HEK293 (cell line): ENCODE data around the gene ZFP3.
"Not testable (repeated sequence)": the region's sequence is repeated elsewhere in the genome, so short reads cannot be mapped to it uniquely, and the experiment has no call there.

Experiments
- CTCF ChIA-PET: fragments of 350-600 bp; formaldehyde crosslinking; extraction: SDS; loops from one replicate; lab custom pipeline; 2021; ENCODE audit warnings: antibody characterized with exemption; lab: Yijun Ruan, JAX
- POLR2A ChIA-PET: fragments of 300-600 bp; formaldehyde crosslinking; extraction: SDS; loops from one replicate; lab custom pipeline; 2020; ENCODE audit warnings: antibody characterized with exemption, inconsistent platforms; lab: Yijun Ruan, JAX
- H3K27ac ChIP-seq: fragments of 200-500 bp; sonication (Bioruptor generic); 2 replicates; pipeline ENCODE4 v1.5.1; 2014; ENCODE audit warnings: low read depth, low read length, control low read depth, inconsistent platforms; ENCODE audit errors: extremely low read depth
- H3K36me3 ChIP-seq, 2 experiments: fragments of 200-500 bp in 1 of 2; sonication (Bioruptor generic) in 1 of 2; 1 replicate in 1 of 2; 2 replicates in 1 of 2; pipeline ENCODE4 v1.5.1; 2014 to 2017; ENCODE audit warnings: inconsistent platforms in 2 of 2, low read length in 2 of 2; ENCODE audit not compliant: control insufficient read depth in 2 of 2, insufficient read depth in 1 of 2
- H3K4me1 ChIP-seq: fragments of 200-500 bp; sonication (Bioruptor generic); 2 replicates; pipeline ENCODE4 v1.5.1; 2014; ENCODE audit warnings: mild to moderate bottlenecking, low read length, inconsistent platforms; ENCODE audit not compliant: control insufficient read depth, insufficient read depth
- H3K4me3 ChIP-seq: 2 replicates; pipeline ENCODE4 v1.5.1; 2011; ENCODE audit warnings: low read depth, mild to moderate bottlenecking, control low read depth, low read length, moderate library complexity
- H3K9me3 ChIP-seq: fragments of 200-500 bp; sonication (Bioruptor generic); 2 replicates; pipeline ENCODE4 v1.5.1; 2014; ENCODE audit warnings: low read depth, low read length, inconsistent platforms; ENCODE audit not compliant: control insufficient read depth, insufficient read depth
- ELK4 ChIP-seq: IDR thresholded peaks from 2 replicates; pipeline ENCODE4 v1.6.1; 2011; ENCODE audit warnings: mild to moderate bottlenecking, low read depth, low read length, borderline replicate concordance
- GLI2 ChIP-seq: fragments of 450-650 bp; formaldehyde crosslinking; IDR thresholded peaks from 2 replicates; pipeline ENCODE4; 2017; ENCODE audit warnings: missing biosample characterization, missing genetic modification characterization, low read depth, borderline replicate concordance
- GLIS1 ChIP-seq: fragments of 450-650 bp; formaldehyde crosslinking; IDR thresholded peaks from 2 replicates; pipeline ENCODE4 v1.5.1; 2016; ENCODE audit warnings: missing biosample characterization, missing genetic modification characterization
- HOXD13 ChIP-seq: sonication (generic); formaldehyde crosslinking; IDR thresholded peaks from 2 replicates; pipeline ENCODE4 v1.8.0; 2022; ENCODE audit warnings: missing genetic modification reagents, borderline replicate concordance
- KLF10 ChIP-seq: fragments of 450-650 bp; IDR thresholded peaks from 2 replicates; pipeline ENCODE4 v1.5.1; 2018; ENCODE audit warnings: missing biosample characterization, mild to moderate bottlenecking, missing genetic modification characterization
- KLF8 ChIP-seq: fragments of 450-650 bp; formaldehyde crosslinking; IDR thresholded peaks from 2 replicates; pipeline ENCODE4 v1.5.1; 2016; ENCODE audit warnings: missing biosample characterization, missing genetic modification characterization
- SETDB1 ChIP-seq: IDR thresholded peaks from one replicate; pipeline ENCODE4 v1.6.1; 2017; ENCODE audit warnings: mild to moderate bottlenecking, low read length, moderate library complexity, mixed read lengths; ENCODE audit not compliant: insufficient read length
- SP7 ChIP-seq: fragments of 450-650 bp; formaldehyde crosslinking; IDR thresholded peaks from 2 replicates; pipeline ENCODE4 v1.5.1; 2016; ENCODE audit warnings: missing biosample characterization, missing genetic modification characterization
- ZBTB11 ChIP-seq: fragments of 450-650 bp; formaldehyde crosslinking; conservative IDR thresholded peaks from 2 replicates; pipeline ENCODE4 v1.5.1; 2016; ENCODE audit warnings: low read depth, missing biosample characterization, missing genetic modification characterization
- ZFP3 ChIP-seq: fragments of 450-650 bp; formaldehyde crosslinking; IDR thresholded peaks from 2 replicates; pipeline ENCODE4 v1.5.1; 2016; ENCODE audit warnings: low read depth, missing biosample characterization, missing genetic modification characterization
- ZNF140 ChIP-seq: fragments of 450-650 bp; formaldehyde crosslinking; IDR thresholded peaks from 2 replicates; pipeline ENCODE4 v1.5.1; 2016; ENCODE audit warnings: missing biosample characterization, missing genetic modification characterization
- ZNF146 ChIP-seq: fragments of 450-650 bp; formaldehyde crosslinking; IDR thresholded peaks from 2 replicates; pipeline ENCODE4 v1.5.1; 2016; ENCODE audit warnings: missing biosample characterization, missing genetic modification characterization
- ZNF157 ChIP-seq: fragments of 450-650 bp; formaldehyde crosslinking; IDR thresholded peaks from 2 replicates; pipeline ENCODE4 v1.5.1; 2016; ENCODE audit warnings: missing biosample characterization, missing genetic modification characterization
- ZNF23 ChIP-seq: fragments of 450-650 bp; formaldehyde crosslinking; IDR thresholded peaks from 2 replicates; pipeline ENCODE4 v1.5.1; 2016; ENCODE audit warnings: missing biosample characterization, missing genetic modification characterization, borderline replicate concordance
- ZNF311 ChIP-seq: fragments of 450-650 bp; formaldehyde crosslinking; IDR thresholded peaks from 2 replicates; pipeline ENCODE4 v1.5.1; 2017; ENCODE audit warnings: missing biosample characterization, missing genetic modification characterization, borderline replicate concordance
- ZNF335 ChIP-seq: fragments of 450-650 bp; formaldehyde crosslinking; conservative IDR thresholded peaks from 2 replicates; pipeline ENCODE4 v1.5.1; 2016; ENCODE audit warnings: missing biosample characterization, missing genetic modification characterization
- ZNF423 ChIP-seq: fragments of 450-650 bp; formaldehyde crosslinking; IDR thresholded peaks from 2 replicates; pipeline ENCODE4 v1.5.1; 2016; ENCODE audit warnings: missing biosample characterization, missing genetic modification characterization
- ZNF48 ChIP-seq: fragments of 450-650 bp; formaldehyde crosslinking; IDR thresholded peaks from 2 replicates; pipeline ENCODE4 v1.5.1; 2016; ENCODE audit warnings: missing biosample characterization, missing genetic modification characterization
- ZNF629 ChIP-seq: fragments of 450-650 bp; formaldehyde crosslinking; IDR thresholded peaks from 2 replicates; pipeline ENCODE4 v1.5.1; 2017; ENCODE audit warnings: missing biosample characterization, missing genetic modification characterization
- ZNF654 ChIP-seq: fragments of 450-650 bp; formaldehyde crosslinking; IDR thresholded peaks from 2 replicates; pipeline ENCODE4 v1.5.1; 2016; ENCODE audit warnings: low read depth, missing biosample characterization, missing genetic modification characterization
- ZNF664 ChIP-seq: fragments of 450-650 bp; formaldehyde crosslinking; IDR thresholded peaks from 2 replicates; pipeline ENCODE4 v1.5.1; 2016; ENCODE audit warnings: missing biosample characterization, missing genetic modification characterization
- ZNF692 ChIP-seq: fragments of 450-650 bp; formaldehyde crosslinking; IDR thresholded peaks from 2 replicates; pipeline ENCODE4 v1.5.1; 2016; ENCODE audit warnings: missing biosample characterization, missing genetic modification characterization

ZFP3 gene

GRCh38 chr17:5126719-5127488, 48.6 kb downstream of the ZFP3 start:
- H3K27ac ChIP-seq = no peak overlapping the region
- no peaks in the 10 kb centered on the region for H3K4me1 ChIP-seq
- TF ChIP-seq ZNF140 (tag by site-specific recombination) (no peak), KLF8 (tag by site-specific recombination) (no peak), GLIS1 (tag by site-specific recombination) (no peak), ZNF311 (tag by site-specific recombination) (no peak), ZFP3 (tag by site-specific recombination) (no peak), HOXD13 (no peak), ZNF664 (no peak)
- CTCF ChIA-PET = no interaction called here
- H3K36me3 ChIP-seq = no peaks in the 10 kb centered on the region
- no peak overlapping the region for H3K4me3 ChIP-seq
- no peaks in the 10 kb centered on the region for H3K9me3 ChIP-seq
- POLR2A ChIA-PET = no interaction called here

GRCh38 chr17:5127910-5128309, 49.6 kb downstream of the ZFP3 start:
- CTCF ChIA-PET = interaction anchor here (0.6 kb wide), 1 partner anchor 138 kb away, joined by 3 read pairs; no protein-coding TSS in a partner anchor
- Histone ChIP-seq H3K9me3 (no peaks in the 10 kb centered on the region), H3K4me1 (no peaks in the 10 kb centered on the region), H3K36me3 (no peaks in the 10 kb centered on the region), H3K27ac (no peak overlapping the region), H3K4me3 (no peak overlapping the region)
- TF ChIP-seq ZNF629 (tag by site-specific recombination) (no peak), ZNF23 (tag by site-specific recombination) (no peak)
- POLR2A ChIA-PET = no interaction called here

GRCh38 chr17:5128387-5128786, 50.1 kb downstream of the ZFP3 start:
- peak; percentile 59 for TF ChIP-seq ZNF335 (tag by site-specific recombination)
- H3K36me3 ChIP-seq, H3K27ac ChIP-seq, POLR2A ChIA-PET, H3K4me3 ChIP-seq, H3K4me1 ChIP-seq, H3K9me3 ChIP-seq: not testable (repeated sequence)
- CTCF ChIA-PET = interaction anchor here (0.6 kb wide), 1 partner anchor 139 kb away, joined by 3 read pairs; no protein-coding TSS in a partner anchor

- ChIA-PET CTCF (no interaction called here), POLR2A (no interaction called here)
- H3K4me1 ChIP-seq = no peaks in the 10 kb centered on the region
- no peaks in the 10 kb centered on the region for H3K36me3 ChIP-seq
- H3K27ac ChIP-seq = no peak overlapping the region
- H3K9me3 ChIP-seq = no peaks in the 10 kb centered on the region
- no peak overlapping the region for H3K4me3 ChIP-seq
- no peak for TF ChIP-seq SP7 (tag by site-specific recombination)
- TF ChIP-seq ZBTB11 (tag by site-specific recombination) = no peak
- no peak for TF ChIP-seq ZNF654
- TF ChIP-seq ELK4 = no peak
- TF ChIP-seq ZNF48 (tag by site-specific recombination) = no peak
- TF ChIP-seq KLF10 (tag by site-specific recombination) = no peak
- no peak for TF ChIP-seq SETDB1
- TF ChIP-seq ZNF423 (tag by site-specific recombination) = no peak
- no peak for TF ChIP-seq ZNF146 (tag by site-specific recombination)
- no peak for TF ChIP-seq ZNF157 (tag by site-specific recombination)
- TF ChIP-seq HOXD13 = no peak
- TF ChIP-seq ZNF692 (tag by site-specific recombination) = no peak
- TF ChIP-seq GLI2 (tag by site-specific recombination) = no peak
- TF ChIP-seq GLIS1 (tag by site-specific recombination) = no peak
Observed at GRCh38 chr17:5128905-5129535, 50.8 kb downstream of the ZFP3 start.
